Endothelial cell of umbilical vein (primary cell): Measurements from ENCODE around the gene ADA. TPM values are rescaled to one million over a fixed set of nuclear protein-coding genes. Genes with fewer than 3 reads are reported as not detected.

Source experiments
- BruUV-seq: library from RNA; stranded (reverse); fragments of 400-500 nt; replicated peaks from 2 replicates; lab custom pipeline; 2021; lab: Mats Ljungman, UMichigan
- CTCF ChIA-PET: fragments of 300-600, 350-600 bp; sonication (Branson Sonifier 250); formaldehyde crosslinking; loops from one replicate; lab custom pipeline; 2021; ENCODE audit warnings: antibody characterized with exemption, inconsistent platforms; lab: Charles Lee
- POLR2A ChIA-PET: fragments of 300-600, 350-600 bp; sonication (Branson Sonifier 250); formaldehyde crosslinking; loops from one replicate; lab custom pipeline; 2021; ENCODE audit warnings: antibody characterized with exemption, inconsistent platforms; lab: Charles Lee
- DNase-seq: peaks from one replicate; pipeline ENCODE4 v3.0.0-alpha.2; 2011; ENCODE audit warnings: low read depth, low spot score
- FAIRE-seq: peaks from 2 replicates; lab custom pipeline; 2011; peaks lifted over from hg19 to GRCh38; lab: Jason Lieb, UNC
- H2AFZ ChIP-seq: 2 replicates; pipeline ENCODE4 v1.6.0; 2012; ENCODE audit warnings: low read depth, low read length, control low read depth, inconsistent platforms
- H3K27ac ChIP-seq: 2 replicates; pipeline ENCODE4 v1.5.1; 2011; ENCODE audit warnings: low read depth, mild to moderate bottlenecking, control low read depth, low read length, moderate library complexity; ENCODE audit not compliant: insufficient read depth
- H3K27me3 ChIP-seq, 2 experiments: 2 replicates each; pipeline versions ENCODE4 v1.6.0 to v1.6.1; 2011; ENCODE audit warnings: low read length in 2 of 2, mixed read lengths in 1 of 2; ENCODE audit not compliant: control insufficient read depth in 2 of 2, insufficient read depth in 2 of 2
- H3K36me3 ChIP-seq, 2 experiments: 2 replicates in 1 of 2; 3 replicates in 1 of 2; pipeline ENCODE4 v1.5.1; 2011; ENCODE audit warnings: low read length in 2 of 2, mild to moderate bottlenecking in 1 of 2, moderate library complexity in 1 of 2; ENCODE audit not compliant: control insufficient read depth in 2 of 2, insufficient read depth in 2 of 2; ENCODE audit errors: extremely low read depth in 1 of 2
- H3K4me1 ChIP-seq: 3 replicates; pipeline ENCODE4 v1.5.1; 2011; ENCODE audit warnings: mild to moderate bottlenecking, low read length; ENCODE audit not compliant: control insufficient read depth, insufficient read depth; ENCODE audit errors: extremely low read depth
- H3K4me2 ChIP-seq: 2 replicates; pipeline ENCODE4 v1.6.1; 2011; ENCODE audit warnings: low read length, control low read depth, mixed read lengths; ENCODE audit not compliant: insufficient read depth
- H3K4me3 ChIP-seq, 3 experiments: fragments of 200-600 bp in 1 of 3; sonication (generic), shearing (Covaris generic) in 1 of 3; replicated peaks in 1 of 3; 2 replicates each; pipeline ENCODE4 v1.5.1; 2011 to 2016; ENCODE audit warnings: control low read depth in 3 of 3, low read length in 3 of 3, mild to moderate bottlenecking in 2 of 3, inconsistent platforms in 1 of 3, low read depth in 1 of 3, moderate library complexity in 1 of 3; ENCODE audit not compliant: insufficient read depth in 1 of 3
- H3K79me2 ChIP-seq: 2 replicates; pipeline ENCODE4 v1.6.0; 2012; ENCODE audit warnings: low read length, inconsistent platforms; ENCODE audit not compliant: control insufficient read depth, insufficient read depth
- H3K9ac ChIP-seq: replicated peaks from 2 replicates; pipeline ENCODE3; 2011; ENCODE audit warnings: low read length, control low read depth; ENCODE audit not compliant: insufficient read depth; ENCODE audit errors: extremely low read depth
- H3K9me1 ChIP-seq: replicated peaks from 3 replicates; pipeline ENCODE4 v1.6.0; 2011; ENCODE audit warnings: mild to moderate bottlenecking, low read length; ENCODE audit not compliant: control insufficient read depth, insufficient read depth; ENCODE audit errors: extremely low read depth
- H3K9me3 ChIP-seq: replicated peaks from 2 replicates; pipeline ENCODE4 v1.5.1; 2012; ENCODE audit warnings: low read length, inconsistent platforms; ENCODE audit not compliant: control insufficient read depth, insufficient read depth
- H4K20me1 ChIP-seq: replicated peaks from 2 replicates; pipeline ENCODE3; 2011; ENCODE audit warnings: mild to moderate bottlenecking, low read length; ENCODE audit not compliant: control insufficient read depth, insufficient read depth; ENCODE audit errors: extremely low read depth
- EZH2 ChIP-seq: IDR thresholded peaks from 2 replicates; pipeline ENCODE4 v1.6.1; 2012; ENCODE audit warnings: borderline replicate concordance, low read depth, mild to moderate bottlenecking, moderate library complexity, low read length, inconsistent platforms; ENCODE audit not compliant: severe bottlenecking
- FOS ChIP-seq: IDR thresholded peaks from 2 replicates; pipeline ENCODE4 v1.6.1; 2011; ENCODE audit warnings: mild to moderate bottlenecking, low read length, moderate library complexity, borderline replicate concordance; ENCODE audit not compliant: insufficient read depth
- GATA2 ChIP-seq: IDR thresholded peaks from 2 replicates; pipeline ENCODE4 v1.7.0; 2011; ENCODE audit warnings: low read depth, mild to moderate bottlenecking, moderate library complexity, mixed read lengths, low read length; ENCODE audit not compliant: insufficient read length, insufficient read depth
- JUN ChIP-seq: IDR thresholded peaks from 2 replicates; pipeline ENCODE4 v1.6.1; 2011; ENCODE audit warnings: borderline replicate concordance, low read depth; ENCODE audit not compliant: insufficient read length, insufficient read depth
- MYC ChIP-seq: IDR thresholded peaks from one replicate; pipeline ENCODE4 v1.6.1; 2011; ENCODE audit warnings: mild to moderate bottlenecking, low read depth, low read length
- POLR2A ChIP-seq: IDR thresholded peaks from 2 replicates; pipeline ENCODE4 v1.6.1; 2012; ENCODE audit warnings: low read depth, mild to moderate bottlenecking, control low read depth, low read length
- POLR2AphosphoS5 ChIP-seq: IDR thresholded peaks from 2 replicates; pipeline ENCODE4 v1.6.1; 2012; ENCODE audit warnings: low read depth, mild to moderate bottlenecking, control low read depth, low read length, moderate library complexity; ENCODE audit not compliant: insufficient read depth
- dilution Hi-C: fragments of 300-500 bp; cut with MboI; formaldehyde crosslinking; loops from one replicate; pipeline ENCODE4 v1.15.0; 2019; ENCODE audit warnings: low sequenced_read_pairs; ENCODE audit not compliant: extremely low pct_ligation_motif_present
- intact Hi-C: fragments of 100-400 bp; cut with micrococcal nuclease; formaldehyde crosslinking; loops from one replicate; pipeline ENCODE4 v1.10.0; 2022
- polyA plus RNA-seq, 4 experiments: library from polyadenylated mRNA; depleted of rRNA in 3 of 4; stranded (reverse) in 3 of 4; unstranded in 1 of 4; fragments of >200 nt; gene quantifications; 2 replicates each; pipeline versions ENCODE4 v1.2.1 to v1.2.3, GENCODE V29; 2011 to 2012; ENCODE audit warnings: missing spikeins in 1 of 4
- total RNA-seq: library from RNA; stranded (reverse); gene quantifications from 2 replicates; pipeline ENCODE4 v1.2.3, GENCODE V29; 2021
- TF ChIP-seq, protein P1 (sequence below): IDR thresholded peaks from 2 replicates; pipeline ENCODE4 v1.6.1; 2011; ENCODE audit not compliant: insufficient read depth, insufficient read length
- TF ChIP-seq, protein P2 (sequence below), 2 donors: IDR thresholded peaks; 1 replicate in 1 of 2; 2 replicates in 1 of 2; pipeline ENCODE4 v1.5.1; 2011; ENCODE audit warnings: low read length in 2 of 2, mild to moderate bottlenecking in 2 of 2, moderate library complexity in 2 of 2, control low read depth in 1 of 2, inconsistent platforms in 1 of 2, low read depth in 1 of 2; ENCODE audit not compliant: insufficient read depth in 1 of 2; ENCODE audit errors: extremely low read depth in 1 of 2

ADA gene
- total and polyA plus RNA-seq, 2 donors (not counting 3 experiments of a cell fraction or from before 2014, with no cell fraction given): 26.3 to 33.1 TPM

DNA sequence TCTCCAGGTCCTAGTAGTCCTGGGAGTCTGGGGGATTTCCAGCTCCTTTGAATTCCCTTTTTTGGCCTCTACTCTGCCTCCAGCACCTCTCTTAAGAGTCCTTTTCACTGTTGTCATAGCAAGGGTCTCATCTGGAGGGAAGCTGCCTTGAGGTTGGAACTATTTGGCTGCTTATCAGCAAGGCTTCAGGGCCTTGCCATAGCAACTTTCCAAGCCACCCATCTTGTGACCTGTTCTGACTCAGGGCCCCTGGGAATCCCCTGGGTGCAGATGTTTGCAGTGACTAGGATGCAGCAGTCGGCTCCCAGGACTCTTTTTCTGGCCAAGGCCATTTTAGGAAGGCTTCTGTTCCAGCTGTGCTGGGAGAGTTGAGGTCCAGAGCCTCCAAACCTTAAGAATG is 56.8 kb downstream of the ADA start:
- CTCF ChIA-PET: interaction anchor here (1.0 to 2.7 kb wide), 3 partner anchors 9 to 19 kb away, joined by 3 to 12 read pairs (median 4); no protein-coding TSS in a partner anchor
- intact Hi-C loops: no loop called here
- Histone ChIP-seq H3K4me1 (peaks cover 65% of the 10 kb centered on the region), H3K9me1 (no peaks in the 10 kb centered on the region), H3K79me2 (peaks cover 78% of the 10 kb centered on the region), H2AFZ (no peak overlapping the region), H3K4me3 (no peak overlapping the region), H3K27ac (peak overlapping the region; percentile 22), H3K27me3 (no peaks in the 10 kb centered on the region), H3K9ac (no peak overlapping the region), H3K4me2 (no peak overlapping the region), H3K9me3 (no peaks in the 10 kb centered on the region), H4K20me1 (no peaks in the 10 kb centered on the region), H3K36me3 (peaks cover 15 to 18% of the 10 kb centered on the region in 2 experiments)
- no peak for TF ChIP-seq FOS
- TF ChIP-seq GATA2: no peak
- no peak for TF ChIP-seq POLR2AphosphoS5
- no peak for TF ChIP-seq EZH2
- TF ChIP-seq MYC: no peak
- no peak for TF ChIP-seq JUN
- TF ChIP-seq POLR2A: no peak
- TF ChIP-seq, protein P1, sequence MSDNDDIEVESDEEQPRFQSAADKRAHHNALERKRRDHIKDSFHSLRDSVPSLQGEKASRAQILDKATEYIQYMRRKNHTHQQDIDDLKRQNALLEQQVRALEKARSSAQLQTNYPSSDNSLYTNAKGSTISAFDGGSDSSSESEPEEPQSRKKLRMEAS: no peak
- TF ChIP-seq, protein P2, sequence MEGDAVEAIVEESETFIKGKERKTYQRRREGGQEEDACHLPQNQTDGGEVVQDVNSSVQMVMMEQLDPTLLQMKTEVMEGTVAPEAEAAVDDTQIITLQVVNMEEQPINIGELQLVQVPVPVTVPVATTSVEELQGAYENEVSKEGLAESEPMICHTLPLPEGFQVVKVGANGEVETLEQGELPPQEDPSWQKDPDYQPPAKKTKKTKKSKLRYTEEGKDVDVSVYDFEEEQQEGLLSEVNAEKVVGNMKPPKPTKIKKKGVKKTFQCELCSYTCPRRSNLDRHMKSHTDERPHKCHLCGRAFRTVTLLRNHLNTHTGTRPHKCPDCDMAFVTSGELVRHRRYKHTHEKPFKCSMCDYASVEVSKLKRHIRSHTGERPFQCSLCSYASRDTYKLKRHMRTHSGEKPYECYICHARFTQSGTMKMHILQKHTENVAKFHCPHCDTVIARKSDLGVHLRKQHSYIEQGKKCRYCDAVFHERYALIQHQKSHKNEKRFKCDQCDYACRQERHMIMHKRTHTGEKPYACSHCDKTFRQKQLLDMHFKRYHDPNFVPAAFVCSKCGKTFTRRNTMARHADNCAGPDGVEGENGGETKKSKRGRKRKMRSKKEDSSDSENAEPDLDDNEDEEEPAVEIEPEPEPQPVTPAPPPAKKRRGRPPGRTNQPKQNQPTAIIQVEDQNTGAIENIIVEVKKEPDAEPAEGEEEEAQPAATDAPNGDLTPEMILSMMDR (IDR thresholded peaks at IDR 0.05; ENCODE audit: extremely low read depth in 1 of 2, insufficient read depth in 1 of 2, low read depth in 1 of 2, low read length in 2 of 2): no peak
- POLR2A ChIA-PET: no interaction called here
- no TSS peak for BruUV-seq
- no peak for FAIRE-seq
- dilution Hi-C loops: no loop called here
- peak; percentile 28 for DNase-seq
